ENCODE results near the gene LRP1B.

GRCh38 chr2:141386168-141386567 is 744.6 kb downstream of the LRP1B start:
- TF ChIP-seq CTCF (conservative IDR thresholded peaks at IDR 0.05 in 1 of 2, IDR thresholded peaks at IDR 0.05 in 1 of 2; ENCODE audit: low read depth in 1 of 2, low read length in 2 of 2) (no peak), EZH2 (IDR thresholded peaks at IDR 0.05; ENCODE audit: low read length, missing control alignments) (no peak)

Data from fibroblast of lung (primary cell).